ENCODE measurements around the gene MDP1.

MDP1 gene

GRCh38 chr14:24198814-24199524 is 16.9 kb downstream of the MDP1 start:
- DNase-seq (ENCODE audit: low read depth, low spot score), result no peak

- no peak for DNase-seq (ENCODE audit: low read depth, low spot score)
These were observed 18.8 kb downstream of the MDP1 start for GRCh38 chr14:24197056-24197450.

- DNase-seq (ENCODE audit: low read depth, low spot score), result no peak
These were observed 19.5 kb downstream of the MDP1 start for GRCh38 chr14:24196071-24197055.

GRCh38 chr14:24195186-24196070 is 20.4 kb downstream of the MDP1 start, which contains the start of gene TM9SF1:
TSS of gene TM9SF1 (minus strand) at chr14:24195441. CDS start at chr14:24195019, 422 bp downstream.
- DNase-seq (ENCODE audit: low read depth, low spot score), result peak; percentile 73

- no peak for DNase-seq (ENCODE audit: low read depth, low spot score)
These were observed 21.0 kb downstream of the MDP1 start for GRCh38 chr14:24194873-24195185.

GRCh38 chr14:24194186-24194872 is 21.5 kb downstream of the MDP1 start:
- no peak for DNase-seq (ENCODE audit: low read depth, low spot score)

- DNase-seq (ENCODE audit: low read depth, low spot score), result no peak
These were observed 22.9 kb downstream of the MDP1 start for GRCh38 chr14:24192933-24193332.

- DNase-seq (ENCODE audit: low read depth, low spot score), result no peak
These were observed 25.4 kb downstream of the MDP1 start for GRCh38 chr14:24190416-24190815.

GRCh38 chr14:24189460-24189859 is 26.4 kb downstream of the MDP1 start:
- no peak for DNase-seq (ENCODE audit: low read depth, low spot score)

GRCh38 chr14:24189059-24189375 is 26.8 kb downstream of the MDP1 start:
- DNase-seq (ENCODE audit: low read depth, low spot score), result no peak

- peak; percentile 93 for DNase-seq (ENCODE audit: low read depth, low spot score)
These were observed 27.4 kb downstream of the MDP1 start, which contains the start of gene IPO4 for GRCh38 chr14:24188251-24189058. TSS of gene IPO4 (minus strand) at chr14:24188816. CDS start at chr14:24188787, 29 bp downstream.

GRCh38 chr14:24187539-24187915 is 28.3 kb downstream of the MDP1 start:
- DNase-seq (ENCODE audit: low read depth, low spot score), result no peak

- DNase-seq (ENCODE audit: low read depth, low spot score), result no peak
These were observed 28.9 kb downstream of the MDP1 start for GRCh38 chr14:24186831-24187538.

GRCh38 chr14:24185741-24186140 is 30.1 kb downstream of the MDP1 start:
- no peak for DNase-seq (ENCODE audit: low read depth, low spot score)

- DNase-seq (ENCODE audit: low read depth, low spot score), result no peak
These were observed 30.8 kb downstream of the MDP1 start for GRCh38 chr14:24185026-24185425.

GRCh38 chr14:24184104-24184970 is 31.5 kb downstream of the MDP1 start:
- DNase-seq (ENCODE audit: low read depth, low spot score), result no peak

- DNase-seq (ENCODE audit: low read depth, low spot score), result no peak
These were observed 32.8 kb downstream of the MDP1 start for GRCh38 chr14:24183014-24183481.

GRCh38 chr14:24182110-24182882 is 33.6 kb downstream of the MDP1 start:
- no peak for DNase-seq (ENCODE audit: low read depth, low spot score)
